Trophoblast cell (in vitro differentiated cells and primary cell): ENCODE data around the gene MST1.

Experiments used
- DNase-seq, 2 donors: peaks; one replicate each; pipeline ENCODE4 v3.0.0-alpha.2; 2016
- H2AFZ ChIP-seq: 2 replicates; pipeline ENCODE4 v1.6.1; 2013; ENCODE audit warnings: low read length, moderate library complexity, mild to moderate bottlenecking; ENCODE audit not compliant: insufficient read depth, poor library complexity
- H2AK5ac ChIP-seq: 2 replicates; pipeline ENCODE4 v1.6.1; 2013; ENCODE audit warnings: mild to moderate bottlenecking, low read length
- H2BK120ac ChIP-seq: 2 replicates; pipeline ENCODE4 v1.6.1; 2013; ENCODE audit warnings: low read length, mild to moderate bottlenecking, moderate library complexity; ENCODE audit not compliant: insufficient read depth, poor library complexity
- H2BK12ac ChIP-seq: 2 replicates; pipeline ENCODE4 v1.6.1; 2013; ENCODE audit warnings: mild to moderate bottlenecking, low read length, moderate library complexity
- H2BK5ac ChIP-seq: 2 replicates; pipeline ENCODE4 v1.6.1; 2013; ENCODE audit warnings: low read length, low read depth, moderate library complexity, mild to moderate bottlenecking; ENCODE audit not compliant: poor library complexity
- H3K14ac ChIP-seq: 2 replicates; pipeline ENCODE4 v1.6.1; 2013; ENCODE audit warnings: mild to moderate bottlenecking, low read length
- H3K18ac ChIP-seq: 2 replicates; pipeline ENCODE4 v1.6.1; 2013; ENCODE audit warnings: mild to moderate bottlenecking, low read length
- H3K23ac ChIP-seq: 2 replicates; pipeline ENCODE4 v1.6.1; 2013; ENCODE audit warnings: low read length
- H3K27ac ChIP-seq: 2 replicates; pipeline ENCODE4 v1.5.1; 2013; ENCODE audit warnings: low read depth, mild to moderate bottlenecking, inconsistent platforms, low read length, moderate library complexity
- H3K27me3 ChIP-seq: 2 replicates; pipeline ENCODE4 v1.6.1; 2013; ENCODE audit warnings: inconsistent platforms, mild to moderate bottlenecking, low read length, moderate library complexity; ENCODE audit not compliant: insufficient read depth
- H3K36me3 ChIP-seq, 2 experiments: 1 replicate in 1 of 2; 2 replicates in 1 of 2; pipeline ENCODE4 v1.6.1; 2013; ENCODE audit warnings: low read length in 2 of 2, mild to moderate bottlenecking in 2 of 2, moderate library complexity in 1 of 2; ENCODE audit not compliant: insufficient read depth in 2 of 2, control insufficient read depth in 1 of 2
- H3K4ac ChIP-seq: 2 replicates; pipeline ENCODE4 v1.6.1; 2013; ENCODE audit warnings: low read depth, mild to moderate bottlenecking, low read length, moderate library complexity
- H3K4me1 ChIP-seq, 2 experiments: 1 replicate in 1 of 2; 2 replicates in 1 of 2; pipeline ENCODE4 v1.6.1; 2013; ENCODE audit warnings: low read length in 2 of 2, mild to moderate bottlenecking in 2 of 2, moderate library complexity in 1 of 2; ENCODE audit not compliant: insufficient read depth in 2 of 2, control insufficient read depth in 1 of 2
- H3K4me2 ChIP-seq: 2 replicates; pipeline ENCODE4 v1.6.1; 2013; ENCODE audit warnings: inconsistent platforms, mild to moderate bottlenecking, low read length, moderate library complexity
- H3K4me3 ChIP-seq: 2 replicates; pipeline ENCODE4 v1.5.1; 2013; ENCODE audit warnings: mild to moderate bottlenecking, low read depth, low read length, inconsistent platforms
- H3K79me1 ChIP-seq: one replicate; pipeline ENCODE4 v1.6.1; 2013; ENCODE audit warnings: low read length
- H3K79me2 ChIP-seq: 2 replicates; pipeline ENCODE4 v1.6.1; 2013; ENCODE audit warnings: low read length, mild to moderate bottlenecking; ENCODE audit not compliant: control insufficient read depth, insufficient read depth, poor library complexity
- H3K9ac ChIP-seq: 2 replicates; pipeline ENCODE4 v1.6.1; 2013; ENCODE audit warnings: mild to moderate bottlenecking, low read length
- H3K9me3 ChIP-seq: 2 replicates; pipeline ENCODE4 v1.6.1; 2013; ENCODE audit warnings: low read depth, mild to moderate bottlenecking, control low read depth, inconsistent platforms, low read length; ENCODE audit not compliant: insufficient read depth
- H4K12ac ChIP-seq: 2 replicates; pipeline ENCODE4 v1.6.1; 2013; ENCODE audit warnings: low read depth, mild to moderate bottlenecking, low read length, moderate library complexity
- H4K8ac ChIP-seq: 2 replicates; pipeline ENCODE4 v1.6.1; 2013; ENCODE audit warnings: low read depth, mild to moderate bottlenecking, low read length, moderate library complexity
- H4K91ac ChIP-seq: one replicate; pipeline ENCODE4 v1.6.1; 2013; ENCODE audit warnings: low read depth, mild to moderate bottlenecking, low read length, moderate library complexity
- WGBS: extraction: QIAGEN DNeasy Blood & Tissue Kit; methylation state at CpG from one replicate; pipeline ENCODE4 v1.1.7; 2013; ENCODE audit warnings: missing lambda C conversion rate; ENCODE audit not compliant: insufficient read length, insufficient coverage; ENCODE audit errors: extremely low coverage; 5-methylcytosine and 5-hydroxymethylcytosine counted together

Gene MST1

GRCh38 chr3:49713336-49714105 is 24.2 kb upstream of the MST1 start:
- no peak overlapping the region for H4K91ac ChIP-seq
- H2BK120ac ChIP-seq, result no peak overlapping the region
- H3K79me1 ChIP-seq, result no peaks in the 10 kb centered on the region
- no peak overlapping the region for H2AFZ ChIP-seq
- no peak overlapping the region for H3K27ac ChIP-seq
- no peak overlapping the region for H4K12ac ChIP-seq
- H3K4me3 ChIP-seq, result no peak overlapping the region
- H3K4me1 ChIP-seq, result peaks cover 0 to 3% of the 10 kb centered on the region in 2 experiments
- no peaks in the 10 kb centered on the region for H3K79me2 ChIP-seq
- H3K18ac ChIP-seq, result no peak overlapping the region
- no peak overlapping the region for H2BK12ac ChIP-seq
- no peak overlapping the region for H3K14ac ChIP-seq
- H3K23ac ChIP-seq, result no peak overlapping the region
- no peak overlapping the region for H3K4ac ChIP-seq
- H3K27me3 ChIP-seq, result no peaks in the 10 kb centered on the region
- H3K9ac ChIP-seq, result no peak overlapping the region
- H2AK5ac ChIP-seq, result no peak overlapping the region
- WGBS, result no CpG with 5 or more reads among the region's 25 CpGs
- no peak overlapping the region for H2BK5ac ChIP-seq
- no peak for DNase-seq
- peaks cover 5% of the 10 kb centered on the region for H3K9me3 ChIP-seq
- no peak overlapping the region for H3K4me2 ChIP-seq
- H3K36me3 ChIP-seq, result peaks cover 10 to 20% of the 10 kb centered on the region in 2 experiments
- no peak overlapping the region for H4K8ac ChIP-seq

GRCh38 chr3:49712631-49713317 is 23.5 kb upstream of the MST1 start:
- Histone ChIP-seq H2BK12ac (no peak overlapping the region), H3K36me3 (peaks cover 10 to 20% of the 10 kb centered on the region in 2 experiments), H3K23ac (no peak overlapping the region), H3K14ac (no peak overlapping the region), H3K27me3 (no peaks in the 10 kb centered on the region), H3K79me2 (no peaks in the 10 kb centered on the region), H3K9me3 (peaks cover 2% of the 10 kb centered on the region), H3K79me1 (no peaks in the 10 kb centered on the region), H4K8ac (no peak overlapping the region), H3K4me2 (no peak overlapping the region), H4K91ac (no peak overlapping the region), H2AK5ac (no peak overlapping the region), H4K12ac (no peak overlapping the region), H3K4me3 (no peak overlapping the region), H2AFZ (no peak overlapping the region), H3K9ac (no peak overlapping the region), H3K27ac (no peak overlapping the region), H2BK5ac (no peak overlapping the region), H3K4me1 (peaks cover 0 to 3% of the 10 kb centered on the region in 2 experiments), H2BK120ac (no peak overlapping the region), H3K4ac (no peak overlapping the region), H3K18ac (no peak overlapping the region)
- no peak for DNase-seq
- no CpG with 5 or more reads among the region's 7 CpGs for WGBS

- H4K8ac ChIP-seq, result no peak overlapping the region
- H2AFZ ChIP-seq, result no peak overlapping the region
- no peaks in the 10 kb centered on the region for H3K79me1 ChIP-seq
- no peak overlapping the region for H2BK5ac ChIP-seq
- no peak overlapping the region for H2AK5ac ChIP-seq
- H4K91ac ChIP-seq, result no peak overlapping the region
- no peak overlapping the region for H3K23ac ChIP-seq
- no peak overlapping the region for H2BK120ac ChIP-seq
- peaks cover 10 to 20% of the 10 kb centered on the region in 2 experiments for H3K36me3 ChIP-seq
- no CpG with 5 or more reads among the region's 11 CpGs for whole genome bisulfite sequencing
- H3K9me3 ChIP-seq, result peaks cover 2% of the 10 kb centered on the region
- H3K14ac ChIP-seq, result no peak overlapping the region
- H3K27ac ChIP-seq, result no peak overlapping the region
- H3K9ac ChIP-seq, result no peak overlapping the region
- no peak for DNase-seq
- no peak overlapping the region for H3K4ac ChIP-seq
- H4K12ac ChIP-seq, result no peak overlapping the region
- H3K4me3 ChIP-seq, result no peak overlapping the region
- H3K4me1 ChIP-seq, result peaks cover 0 to 3% of the 10 kb centered on the region in 2 experiments
- no peak overlapping the region for H3K18ac ChIP-seq
- no peak overlapping the region for H2BK12ac ChIP-seq
- H3K4me2 ChIP-seq, result no peak overlapping the region
- no peaks in the 10 kb centered on the region for H3K27me3 ChIP-seq
- H3K79me2 ChIP-seq, result no peaks in the 10 kb centered on the region
Measured at GRCh38 chr3:49712166-49712565, 22.9 kb upstream of the MST1 start.

DNA sequence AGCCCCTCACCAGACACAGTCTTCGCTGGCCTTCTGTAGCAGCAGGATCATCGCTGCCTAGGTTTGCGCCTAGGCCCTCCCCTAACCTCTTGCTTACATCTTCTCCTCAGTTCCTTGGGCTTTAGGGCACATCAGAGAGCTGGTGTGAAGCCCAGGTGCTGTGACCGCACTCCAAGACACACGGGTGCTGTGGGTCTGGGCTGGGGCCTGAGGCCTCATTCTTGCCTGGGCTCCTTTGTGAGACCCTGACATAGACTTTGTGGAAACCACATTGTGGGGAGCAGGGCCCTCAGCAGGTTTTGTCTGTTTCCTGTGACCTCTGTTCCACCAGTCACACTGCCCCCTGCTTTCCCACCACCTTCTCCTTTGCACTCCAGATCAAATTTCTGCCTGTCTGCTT is 22.2 kb upstream of the MST1 start:
- H4K91ac ChIP-seq, result no peak overlapping the region
- no peaks in the 10 kb centered on the region for H3K79me1 ChIP-seq
- peaks cover 17 to 18% of the 10 kb centered on the region in 2 experiments for H3K36me3 ChIP-seq
- no peak overlapping the region for H2AFZ ChIP-seq
- H3K79me2 ChIP-seq, result no peaks in the 10 kb centered on the region
- no CpG with 5 or more reads among the region's 5 CpGs for WGBS
- H3K23ac ChIP-seq, result no peak overlapping the region
- no peak overlapping the region for H2AK5ac ChIP-seq
- peaks cover 0 to 3% of the 10 kb centered on the region in 2 experiments for H3K4me1 ChIP-seq
- H4K8ac ChIP-seq, result no peak overlapping the region
- H3K27me3 ChIP-seq, result no peaks in the 10 kb centered on the region
- no peak overlapping the region for H3K9ac ChIP-seq
- no peak overlapping the region for H3K14ac ChIP-seq
- no peak overlapping the region for H3K4me2 ChIP-seq
- H3K4ac ChIP-seq, result no peak overlapping the region
- no peak overlapping the region for H3K4me3 ChIP-seq
- H2BK120ac ChIP-seq, result no peak overlapping the region
- H3K27ac ChIP-seq, result no peak overlapping the region
- no peak overlapping the region for H4K12ac ChIP-seq
- no peak overlapping the region for H2BK5ac ChIP-seq
- H2BK12ac ChIP-seq, result no peak overlapping the region
- DNase-seq, result no peak
- H3K18ac ChIP-seq, result no peak overlapping the region
- peaks cover 4% of the 10 kb centered on the region for H3K9me3 ChIP-seq
